HG03280 (cell line): Measurements from ENCODE around the gene CBX4.

Experiments used
- ATAC-seq: cut with Tn5 transposase; IDR thresholded peaks from one replicate; pipeline ENCODE4 v1.9.1; 2021; ENCODE audit warnings: mild to moderate bottlenecking, moderate library complexity; ENCODE audit not compliant: unreplicated experiment

CBX4 gene

GRCh38 chr17:79831265-79832217 lies 7.7 kb downstream of the CBX4 start:
- no peak for ATAC-seq

- ATAC-seq, result no peak
Measured at GRCh38 chr17:79830763-79831264, 8.4 kb downstream of the CBX4 start.

DNA sequence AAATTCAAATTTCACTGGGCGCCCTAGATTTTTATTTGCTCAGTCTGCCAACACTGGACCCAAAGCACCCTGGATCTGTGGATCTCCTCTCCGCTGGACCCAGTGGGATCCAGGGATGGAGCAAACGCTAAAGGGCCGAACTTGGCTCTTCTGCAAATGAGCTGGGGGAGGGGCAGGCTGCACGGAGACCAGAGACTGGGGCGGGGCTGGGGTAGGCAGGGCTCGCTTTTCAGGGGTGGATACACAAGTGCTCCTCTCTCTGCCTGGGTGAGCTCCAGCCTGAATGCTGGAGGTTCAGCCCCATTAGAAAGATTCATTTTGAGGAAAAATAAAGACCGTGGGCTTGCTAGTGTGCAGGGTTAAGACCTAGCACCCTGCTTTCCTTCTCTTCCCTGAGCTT lies 8.9 kb downstream of the CBX4 start:
- ATAC-seq, result no peak

DNA sequence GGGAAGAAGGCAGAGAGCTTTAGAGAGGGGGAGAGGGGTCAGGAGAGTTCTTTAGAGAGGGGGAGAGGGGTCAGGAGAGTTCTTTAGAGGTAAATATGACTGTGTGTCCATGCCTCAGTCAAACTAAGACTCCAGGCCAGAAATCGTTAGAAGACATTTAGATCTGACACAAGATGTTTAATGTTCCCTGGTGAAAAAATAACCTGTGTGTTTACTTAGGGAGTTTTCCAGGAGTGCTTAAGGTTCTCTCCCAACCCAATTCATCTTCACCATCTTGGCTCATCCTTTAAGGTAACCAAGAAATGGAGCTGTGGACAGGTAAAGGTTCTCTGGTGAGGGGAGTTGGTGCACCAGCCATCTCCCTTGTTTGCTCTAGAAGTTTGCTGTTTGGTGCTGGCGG lies 9.8 kb downstream of the CBX4 start:
- ATAC-seq, result no peak

- no peak for ATAC-seq
Measured at GRCh38 chr17:79829004-79829403, 10.2 kb downstream of the CBX4 start.

- no peak for ATAC-seq
Measured at GRCh38 chr17:79826841-79827578, 12.2 kb downstream of the CBX4 start.

DNA sequence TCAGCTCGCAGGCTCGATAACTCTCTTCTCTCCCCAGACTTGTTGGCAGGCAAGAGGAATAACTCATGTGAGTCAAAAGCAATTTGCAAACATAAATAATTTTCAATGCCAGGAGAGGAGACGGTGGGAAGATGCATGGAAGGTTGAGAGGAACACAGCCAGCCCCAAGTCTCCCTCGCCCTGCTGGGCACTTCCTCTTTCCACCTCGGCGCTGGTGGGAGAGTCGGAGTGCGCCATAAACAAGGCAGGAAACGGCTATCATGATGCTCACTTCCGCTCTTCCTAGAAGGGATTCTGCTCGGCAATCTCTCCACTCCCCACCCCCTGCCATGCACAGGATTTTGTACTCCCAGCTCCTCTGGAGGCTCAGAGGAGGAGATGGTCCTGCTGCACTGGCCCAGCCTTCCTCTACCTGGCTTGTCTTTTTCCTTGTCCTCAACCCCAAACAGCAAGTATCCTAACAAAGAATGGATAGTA lies 13.0 kb downstream of the CBX4 start:
- ATAC-seq, result no peak

GRCh38 chr17:79825580-79825921 lies 13.7 kb downstream of the CBX4 start:
- ATAC-seq, result no peak

- no peak for ATAC-seq
Measured at GRCh38 chr17:79824893-79825579, 14.2 kb downstream of the CBX4 start.

DNA sequence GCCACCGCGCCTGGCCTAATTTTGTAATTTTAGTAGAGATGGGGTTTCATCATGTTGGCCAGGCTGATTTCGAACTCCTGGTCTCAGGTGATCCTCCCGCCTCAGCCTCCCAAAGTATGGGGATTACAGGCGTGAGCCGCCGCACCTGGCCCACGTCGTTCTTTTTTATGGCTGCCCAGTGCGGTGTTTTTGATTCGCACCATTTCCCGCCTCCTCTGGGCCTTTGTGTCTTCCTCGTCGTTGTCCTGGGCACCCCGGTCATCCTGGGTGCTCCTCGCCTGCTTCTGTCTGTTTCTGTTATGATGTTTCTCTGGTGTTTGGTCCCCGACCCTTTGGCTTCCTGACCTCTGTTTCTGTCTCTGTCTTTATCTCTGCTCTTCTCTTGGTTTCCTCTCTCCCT lies 15.0 kb downstream of the CBX4 start:
- no peak for ATAC-seq

GRCh38 chr17:79822583-79823124 lies 16.6 kb downstream of the CBX4 start:
- ATAC-seq, result no peak

DNA sequence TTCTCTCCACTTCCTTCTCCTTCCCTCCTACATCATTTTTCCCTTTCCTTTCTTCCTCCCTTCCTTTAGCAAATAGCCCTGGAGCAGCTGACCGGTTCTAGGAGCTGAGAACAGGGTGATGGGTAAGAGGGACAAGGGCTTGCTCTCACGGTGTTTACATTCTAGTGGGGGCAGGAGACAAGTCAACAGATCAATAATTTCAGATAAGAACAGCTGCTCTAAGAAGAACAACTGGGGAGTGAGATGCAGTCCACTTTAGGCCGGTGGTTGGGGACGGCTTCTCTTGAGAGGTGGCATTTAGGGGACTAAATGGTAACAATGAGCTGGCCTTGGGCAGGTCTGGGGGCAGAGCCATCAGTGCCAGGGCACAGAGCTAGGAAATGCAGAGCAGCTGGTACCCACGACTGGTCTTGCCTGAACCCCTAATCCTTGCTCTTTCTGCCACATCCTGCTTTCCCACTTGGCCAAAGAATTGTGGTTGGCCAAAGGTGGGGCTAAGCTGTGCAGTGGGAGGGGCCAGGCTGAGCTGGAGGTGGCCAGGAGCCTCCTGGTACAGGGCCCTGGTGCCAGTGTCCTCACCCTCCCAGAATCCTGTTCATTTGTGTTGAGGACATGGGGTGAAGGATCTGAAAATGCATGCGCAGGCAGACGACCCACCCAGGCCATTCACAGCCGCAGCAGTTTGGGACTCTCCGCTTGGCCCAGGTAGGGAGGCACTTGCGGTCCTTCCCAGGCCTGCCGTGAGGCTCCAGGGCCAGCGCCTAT lies 17.7 kb downstream of the CBX4 start:
- no peak for ATAC-seq

GRCh38 chr17:79820959-79821330 lies 18.3 kb downstream of the CBX4 start:
- ATAC-seq, result no peak

DNA sequence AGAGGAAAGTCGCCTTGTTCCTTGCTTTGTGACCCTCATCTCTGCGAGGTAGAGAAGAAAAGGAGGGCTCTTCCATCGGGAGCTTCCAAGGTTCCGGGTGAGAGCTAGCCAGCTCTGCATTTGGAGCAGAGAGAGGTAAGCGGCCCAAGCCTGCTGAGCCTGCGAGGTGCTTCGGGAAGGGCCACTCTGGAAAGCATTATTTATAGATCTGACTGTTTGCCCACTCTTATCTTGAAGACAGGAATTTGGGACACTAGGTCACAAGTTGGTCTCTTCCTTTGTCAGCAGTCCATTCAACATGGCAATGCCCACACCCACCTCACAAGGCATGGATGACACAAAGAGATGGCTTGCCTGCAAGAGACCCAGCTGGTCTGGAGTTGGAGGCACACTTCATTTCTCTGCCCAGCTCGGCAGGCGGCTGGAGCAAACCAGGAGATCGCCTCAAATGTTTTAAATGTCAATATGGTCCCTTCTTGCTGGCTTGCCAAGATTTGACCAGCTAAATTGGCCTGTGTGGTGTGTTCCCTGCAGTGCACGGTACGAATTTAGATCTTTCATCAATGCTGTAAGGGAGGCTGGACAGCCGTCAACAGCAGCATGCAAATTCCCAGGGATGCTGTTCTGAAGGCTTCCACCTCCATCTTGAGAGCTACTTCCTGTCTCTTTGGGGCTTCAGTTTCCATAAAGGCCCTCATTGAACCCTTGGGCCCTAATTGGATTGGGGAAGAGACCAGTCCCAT lies 19.5 kb downstream of the CBX4 start:
- ATAC-seq, result no peak

DNA sequence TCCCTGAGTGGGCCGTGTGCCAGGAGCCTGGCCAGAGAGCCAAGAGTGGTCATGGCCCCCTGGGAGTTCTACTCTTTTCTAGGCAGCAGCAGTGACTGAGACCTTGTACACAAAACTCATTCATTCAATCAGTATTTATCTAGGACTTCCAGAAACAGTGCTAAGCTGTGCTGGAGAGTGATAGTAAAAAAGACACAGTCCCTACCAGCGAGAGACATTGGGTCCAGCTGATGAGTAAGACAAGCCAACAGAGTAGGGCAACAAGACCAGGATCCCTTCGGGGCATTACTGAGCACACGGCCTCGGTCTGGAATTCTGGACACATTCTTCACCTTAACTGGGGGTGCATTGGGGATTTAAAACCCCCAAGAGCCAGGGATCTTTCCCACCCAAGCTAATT lies 20.2 kb downstream of the CBX4 start:
- ATAC-seq, result no peak

- ATAC-seq, result no peak
Measured at GRCh38 chr17:79818026-79818758, 21.0 kb downstream of the CBX4 start.

DNA sequence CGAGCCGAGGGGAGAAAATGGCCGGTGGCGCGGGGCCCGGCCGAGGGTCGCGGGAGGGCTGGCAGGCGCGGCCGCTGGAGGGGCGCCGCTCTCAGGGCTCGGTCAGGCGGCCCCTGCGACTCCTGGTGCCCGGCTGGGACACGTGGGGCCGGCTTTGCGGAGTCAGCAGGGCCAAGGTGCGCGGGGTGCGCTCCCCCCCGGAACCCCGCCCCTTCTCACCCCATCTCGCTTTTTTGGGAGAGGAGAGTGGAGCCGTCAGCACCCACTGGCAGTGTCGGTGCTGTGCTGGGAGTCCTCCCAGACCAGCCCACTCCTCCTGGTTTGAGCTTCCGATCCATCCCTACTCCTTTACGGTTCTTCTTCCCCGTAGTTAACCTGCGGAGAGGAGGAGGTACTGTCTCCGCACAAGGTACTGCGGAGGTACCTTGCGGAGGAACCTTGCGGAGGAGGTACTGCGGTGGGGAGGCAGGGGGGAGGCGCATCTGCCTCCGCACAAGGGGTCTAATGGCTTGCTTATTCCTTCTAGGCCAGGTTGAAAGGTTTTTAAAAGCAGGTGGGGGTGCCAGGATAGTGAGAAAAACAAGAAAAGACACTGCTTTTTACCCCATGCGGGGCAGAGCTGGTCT lies 23.3 kb downstream of the CBX4 start:
- ATAC-seq, result no peak
